NCI-H1105 (cell line): ENCODE data around the gene NR5A1.

Experiments
- DNase-seq: peaks from one replicate; lab custom pipeline; 2025; lab: John Stamatoyannopoulos, UW

NR5A1 gene

GRCh38 chr9:124457887-124458431 lies 49.2 kb downstream of the NR5A1 start:
- no peak for DNase-seq

- no peak for DNase-seq
These were observed 49.9 kb downstream of the NR5A1 start for GRCh38 chr9:124457079-124457886.

- DNase-seq, result no peak
These were observed 50.7 kb downstream of the NR5A1 start for GRCh38 chr9:124456341-124457078.

- DNase-seq, result no peak
These were observed 51.4 kb downstream of the NR5A1 start for GRCh38 chr9:124455820-124456219.

- no peak for DNase-seq
These were observed 52.3 kb downstream of the NR5A1 start for GRCh38 chr9:124454791-124455443.

GRCh38 chr9:124454296-124454695 lies 52.9 kb downstream of the NR5A1 start:
- DNase-seq, result no peak

GRCh38 chr9:124453586-124454191 lies 53.5 kb downstream of the NR5A1 start:
- DNase-seq, result no peak

- no peak for DNase-seq
These were observed 54.2 kb downstream of the NR5A1 start for GRCh38 chr9:124452841-124453585.

- DNase-seq, result no peak
These were observed 54.9 kb downstream of the NR5A1 start for GRCh38 chr9:124452326-124452725.

GRCh38 chr9:124450931-124451661 lies 56.1 kb downstream of the NR5A1 start:
- DNase-seq, result no peak

GRCh38 chr9:124450241-124450924 lies 56.8 kb downstream of the NR5A1 start, which contains the start of gene ADGRD2:
Gene ADGRD2, plus strand, starts transcription at chr9:124450451. Its CDS starts 1,216 bp downstream, at chr9:124451667.
- peak; percentile 66 for DNase-seq

GRCh38 chr9:124449381-124450151 lies 57.6 kb downstream of the NR5A1 start:
- DNase-seq, result no peak

- no peak for DNase-seq
These were observed 59.2 kb downstream of the NR5A1 start for GRCh38 chr9:124448019-124448418.

- no peak for DNase-seq
These were observed 59.9 kb downstream of the NR5A1 start for GRCh38 chr9:124447297-124447661.

- no peak for DNase-seq
These were observed 63.0 kb downstream of the NR5A1 start for GRCh38 chr9:124444166-124444565.

- no peak for DNase-seq
These were observed 63.6 kb downstream of the NR5A1 start for GRCh38 chr9:124443625-124444024.

- no peak for DNase-seq
These were observed 64.4 kb downstream of the NR5A1 start for GRCh38 chr9:124442826-124443225.

GRCh38 chr9:124442379-124442778 lies 64.8 kb downstream of the NR5A1 start:
- DNase-seq, result no peak

- DNase-seq, result no peak
These were observed 65.9 kb downstream of the NR5A1 start for GRCh38 chr9:124441291-124441690.
